HepG2 (cell line): ENCODE results near the gene TBCCD1. TPM values are rescaled to one million over a fixed set of nuclear protein-coding genes. Genes with fewer than 3 reads are reported as not detected.

Experiments used
- IRF2 ChIP-seq: IDR thresholded peaks from 2 replicates; pipeline ENCODE4 v1.6.1; 2018; ENCODE audit warnings: missing genetic modification reagents, missing compliant biosample characterization
- MEIS1 ChIP-seq: sonication (generic); formaldehyde crosslinking; IDR thresholded peaks from 2 replicates; pipeline ENCODE4 v1.9.0; 2021; ENCODE audit warnings: mild to moderate bottlenecking, missing genetic modification reagents, moderate library complexity, borderline replicate concordance
- PRMT3 ChIP-seq: sonication (generic); formaldehyde crosslinking; IDR thresholded peaks from 2 replicates; pipeline ENCODE4 v1.8.1; 2022; ENCODE audit warnings: low read depth, mild to moderate bottlenecking, moderate library complexity, missing genetic modification reagents, borderline replicate concordance
- RBAK ChIP-seq: sonication (generic); formaldehyde crosslinking; IDR thresholded peaks from 2 replicates; pipeline ENCODE4 v1.5.1; 2020; ENCODE audit warnings: mild to moderate bottlenecking, missing genetic modification reagents
- SKI ChIP-seq: fragments of 450-650 bp; IDR thresholded peaks from one replicate; pipeline ENCODE4 v1.6.1; 2018; ENCODE audit warnings: mild to moderate bottlenecking; ENCODE audit not compliant: partially characterized antibody
- SMYD3 ChIP-seq: sonication (generic); formaldehyde crosslinking; IDR thresholded peaks from 2 replicates; pipeline ENCODE4 v1.8.1; 2023; ENCODE audit warnings: mild to moderate bottlenecking, missing genetic modification reagents
- ZNF225 ChIP-seq: sonication (generic); formaldehyde crosslinking; IDR thresholded peaks from 2 replicates; pipeline ENCODE4 v1.4.0; 2020; ENCODE audit warnings: mild to moderate bottlenecking, missing genetic modification reagents
- ZNF292 ChIP-seq: sonication (generic); formaldehyde crosslinking; IDR thresholded peaks from 2 replicates; pipeline ENCODE4 v1.8.1; 2022; ENCODE audit warnings: mild to moderate bottlenecking, low read depth, missing genetic modification reagents, borderline replicate concordance
- ZNF430 ChIP-seq: sonication (generic); formaldehyde crosslinking; IDR thresholded peaks from 2 replicates; pipeline ENCODE4 v1.9.0; 2021; ENCODE audit warnings: mild to moderate bottlenecking, missing genetic modification reagents
- ZNF652 ChIP-seq: IDR thresholded peaks from 2 replicates; pipeline ENCODE4 v1.6.1; 2016; ENCODE audit warnings: low read depth, borderline replicate concordance
- ZNF746 ChIP-seq: sonication (generic); formaldehyde crosslinking; IDR thresholded peaks from 2 replicates; pipeline ENCODE4 v1.8.0; 2022; ENCODE audit warnings: mild to moderate bottlenecking, missing genetic modification reagents
- ZNF781 ChIP-seq: sonication (generic); formaldehyde crosslinking; IDR thresholded peaks from 2 replicates; pipeline ENCODE4 v1.5.1; 2020; ENCODE audit warnings: borderline replicate concordance, mild to moderate bottlenecking, missing genetic modification reagents; ENCODE audit errors: not compliant biosample characterization
- polyA plus RNA-seq, 8 experiments: library from polyadenylated mRNA; depleted of rRNA in 3 of 8; stranded (reverse) in 7 of 8; unstranded in 1 of 8; fragments of >200 nt; fragmentation: Illumina TruSeq in 4 of 8; extraction: Trizol in 4 of 8; gene quantifications; 2 replicates each; pipeline versions ENCODE4 v1.2.1 to v1.2.3, GENCODE V29; 2011 to 2016; ENCODE audit warnings: low read depth in 4 of 8, missing spikeins in 1 of 8, mixed read lengths in 1 of 8; ENCODE audit not compliant: insufficient read depth in 1 of 8
- total RNA-seq, 5 experiments: library from RNA; depleted of rRNA; stranded (reverse); fragments of >200 nt; fragmentation: Illumina TruSeq; extraction: Trizol; gene quantifications; 2 replicates each; pipeline ENCODE4 v1.2.3, GENCODE V29; 2016; ENCODE audit warnings: low read depth in 1 of 5
- TF ChIP-seq, protein P1 (sequence below): sonication (generic); formaldehyde crosslinking; IDR thresholded peaks from 2 replicates; pipeline ENCODE4 v1.4.0; 2020; ENCODE audit warnings: missing genetic modification reagents, mild to moderate bottlenecking, borderline replicate concordance
- TF ChIP-seq, protein P2 (sequence below): sonication (generic); formaldehyde crosslinking; IDR thresholded peaks from 2 replicates; pipeline ENCODE4 v1.5.0; 2020; ENCODE audit warnings: missing genetic modification reagents
- TF ChIP-seq, protein P3 (sequence below): sonication (generic); formaldehyde crosslinking; IDR thresholded peaks from 2 replicates; pipeline ENCODE4 v1.5.0; 2020; ENCODE audit warnings: missing genetic modification reagents
- TF ChIP-seq, protein P4 (sequence below): sonication (generic); formaldehyde crosslinking; IDR thresholded peaks from 2 replicates; pipeline ENCODE4 v1.4.0; 2020; ENCODE audit warnings: low read depth, missing genetic modification reagents
- TF ChIP-seq, protein P5 (sequence below): IDR thresholded peaks from 2 replicates; pipeline ENCODE4 v1.6.1; 2012; ENCODE audit warnings: low read depth, low read length, improper control_type of control experiment

TBCCD1 gene
- total and polyA plus RNA-seq, 2 of the 13 experiments (the other 11 are each of a cell fraction or from before 2014, with no cell fraction given) = 13.6 to 16.2 TPM

DNA sequence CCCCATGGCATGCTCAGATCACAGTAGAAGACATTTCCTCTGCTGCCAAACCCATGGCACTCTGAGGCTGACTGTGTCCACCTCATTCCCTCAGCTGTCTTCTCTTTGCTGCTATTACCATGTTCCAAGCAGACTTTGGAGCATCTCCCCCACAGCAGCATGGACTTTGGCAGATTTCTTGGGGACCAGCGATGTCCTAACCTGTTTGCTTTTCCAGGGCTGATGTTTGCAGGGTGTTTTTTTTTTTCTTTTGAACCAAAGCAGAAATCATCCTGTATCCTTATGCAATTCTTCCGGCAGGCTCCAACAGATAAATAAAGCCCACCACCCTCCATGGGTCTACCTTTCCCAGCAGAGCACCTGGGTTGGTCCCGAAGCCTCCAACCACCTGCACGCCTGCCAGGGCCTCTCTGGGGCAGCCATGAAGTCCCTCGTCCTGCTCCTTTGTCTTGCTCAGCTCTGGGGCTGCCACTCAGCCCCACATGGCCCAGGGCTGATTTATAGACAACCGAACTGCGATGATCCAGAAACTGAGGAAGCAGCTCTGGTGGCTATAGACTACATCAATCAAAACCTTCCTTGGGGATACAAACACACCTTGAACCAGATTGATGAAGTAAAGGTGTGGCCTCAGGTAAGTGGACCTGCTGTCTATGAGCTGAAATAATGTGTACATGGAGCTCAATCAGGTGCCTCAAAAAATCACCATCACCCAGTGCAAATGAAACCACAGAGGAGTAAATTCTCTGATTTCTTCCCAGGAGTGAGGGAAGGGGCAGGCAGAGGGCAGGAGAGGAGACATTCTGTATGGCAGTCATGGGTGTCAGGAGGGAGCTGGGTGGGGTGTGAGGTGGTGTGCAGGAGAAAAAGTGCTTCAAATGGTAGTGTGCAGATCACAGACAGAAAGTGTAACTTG is 45.8 kb upstream of the TBCCD1 start, which contains the start of gene AHSG (continued):
- peak; percentile 75 for TF ChIP-seq SMYD3
- TF ChIP-seq SKI = peak; percentile 74
- TF ChIP-seq ZNF292 = peak; percentile 81; the same call in 1 of the 2 replicates
- TF ChIP-seq, protein P1, sequence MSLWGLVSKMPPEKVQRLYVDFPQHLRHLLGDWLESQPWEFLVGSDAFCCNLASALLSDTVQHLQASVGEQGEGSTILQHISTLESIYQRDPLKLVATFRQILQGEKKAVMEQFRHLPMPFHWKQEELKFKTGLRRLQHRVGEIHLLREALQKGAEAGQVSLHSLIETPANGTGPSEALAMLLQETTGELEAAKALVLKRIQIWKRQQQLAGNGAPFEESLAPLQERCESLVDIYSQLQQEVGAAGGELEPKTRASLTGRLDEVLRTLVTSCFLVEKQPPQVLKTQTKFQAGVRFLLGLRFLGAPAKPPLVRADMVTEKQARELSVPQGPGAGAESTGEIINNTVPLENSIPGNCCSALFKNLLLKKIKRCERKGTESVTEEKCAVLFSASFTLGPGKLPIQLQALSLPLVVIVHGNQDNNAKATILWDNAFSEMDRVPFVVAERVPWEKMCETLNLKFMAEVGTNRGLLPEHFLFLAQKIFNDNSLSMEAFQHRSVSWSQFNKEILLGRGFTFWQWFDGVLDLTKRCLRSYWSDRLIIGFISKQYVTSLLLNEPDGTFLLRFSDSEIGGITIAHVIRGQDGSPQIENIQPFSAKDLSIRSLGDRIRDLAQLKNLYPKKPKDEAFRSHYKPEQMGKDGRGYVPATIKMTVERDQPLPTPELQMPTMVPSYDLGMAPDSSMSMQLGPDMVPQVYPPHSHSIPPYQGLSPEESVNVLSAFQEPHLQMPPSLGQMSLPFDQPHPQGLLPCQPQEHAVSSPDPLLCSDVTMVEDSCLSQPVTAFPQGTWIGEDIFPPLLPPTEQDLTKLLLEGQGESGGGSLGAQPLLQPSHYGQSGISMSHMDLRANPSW = peak; percentile 98
- peak; percentile 94 for TF ChIP-seq ZNF781 (CRISPR knock-in tag)
- TF ChIP-seq, protein P2, sequence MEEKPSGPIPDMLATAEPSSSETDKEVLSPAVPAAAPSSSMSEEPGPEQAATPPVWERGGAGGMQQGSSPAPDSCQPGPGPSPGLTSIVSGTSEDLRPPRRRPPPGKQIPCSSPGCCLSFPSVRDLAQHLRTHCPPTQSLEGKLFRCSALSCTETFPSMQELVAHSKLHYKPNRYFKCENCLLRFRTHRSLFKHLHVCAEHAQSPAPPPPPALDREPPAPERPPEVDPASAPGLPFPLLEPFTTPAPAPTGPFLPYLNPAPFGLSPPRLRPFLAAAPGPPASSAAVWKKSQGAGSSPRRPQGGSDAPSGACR (CRISPR knock-in tag) = peak; percentile 39; the same call in 1 of the 2 replicates
- TF ChIP-seq IRF2 = peak; percentile 85; the same call in 1 of the 2 replicates
- TF ChIP-seq ZNF430 (CRISPR knock-in tag) = peak; percentile 37
- peak; percentile 45; the same call in 1 of the 2 replicates for TF ChIP-seq ZNF746 (CRISPR knock-in tag)
- TF ChIP-seq PRMT3 (CRISPR knock-in tag) = no peak
- TF ChIP-seq ZNF652 = peak; percentile 18
- TF ChIP-seq RBAK (CRISPR knock-in tag) = peak; percentile 63; the same call in 1 of the 2 replicates
- TF ChIP-seq, protein P3, sequence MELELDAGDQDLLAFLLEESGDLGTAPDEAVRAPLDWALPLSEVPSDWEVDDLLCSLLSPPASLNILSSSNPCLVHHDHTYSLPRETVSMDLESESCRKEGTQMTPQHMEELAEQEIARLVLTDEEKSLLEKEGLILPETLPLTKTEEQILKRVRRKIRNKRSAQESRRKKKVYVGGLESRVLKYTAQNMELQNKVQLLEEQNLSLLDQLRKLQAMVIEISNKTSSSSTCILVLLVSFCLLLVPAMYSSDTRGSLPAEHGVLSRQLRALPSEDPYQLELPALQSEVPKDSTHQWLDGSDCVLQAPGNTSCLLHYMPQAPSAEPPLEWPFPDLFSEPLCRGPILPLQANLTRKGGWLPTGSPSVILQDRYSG (CRISPR knock-in tag) = peak; percentile 34; the same call in 1 of the 2 replicates
- TF ChIP-seq MEIS1 (CRISPR knock-in tag) = no peak; the same call in 1 of the 2 replicates
- TF ChIP-seq, protein P4, sequence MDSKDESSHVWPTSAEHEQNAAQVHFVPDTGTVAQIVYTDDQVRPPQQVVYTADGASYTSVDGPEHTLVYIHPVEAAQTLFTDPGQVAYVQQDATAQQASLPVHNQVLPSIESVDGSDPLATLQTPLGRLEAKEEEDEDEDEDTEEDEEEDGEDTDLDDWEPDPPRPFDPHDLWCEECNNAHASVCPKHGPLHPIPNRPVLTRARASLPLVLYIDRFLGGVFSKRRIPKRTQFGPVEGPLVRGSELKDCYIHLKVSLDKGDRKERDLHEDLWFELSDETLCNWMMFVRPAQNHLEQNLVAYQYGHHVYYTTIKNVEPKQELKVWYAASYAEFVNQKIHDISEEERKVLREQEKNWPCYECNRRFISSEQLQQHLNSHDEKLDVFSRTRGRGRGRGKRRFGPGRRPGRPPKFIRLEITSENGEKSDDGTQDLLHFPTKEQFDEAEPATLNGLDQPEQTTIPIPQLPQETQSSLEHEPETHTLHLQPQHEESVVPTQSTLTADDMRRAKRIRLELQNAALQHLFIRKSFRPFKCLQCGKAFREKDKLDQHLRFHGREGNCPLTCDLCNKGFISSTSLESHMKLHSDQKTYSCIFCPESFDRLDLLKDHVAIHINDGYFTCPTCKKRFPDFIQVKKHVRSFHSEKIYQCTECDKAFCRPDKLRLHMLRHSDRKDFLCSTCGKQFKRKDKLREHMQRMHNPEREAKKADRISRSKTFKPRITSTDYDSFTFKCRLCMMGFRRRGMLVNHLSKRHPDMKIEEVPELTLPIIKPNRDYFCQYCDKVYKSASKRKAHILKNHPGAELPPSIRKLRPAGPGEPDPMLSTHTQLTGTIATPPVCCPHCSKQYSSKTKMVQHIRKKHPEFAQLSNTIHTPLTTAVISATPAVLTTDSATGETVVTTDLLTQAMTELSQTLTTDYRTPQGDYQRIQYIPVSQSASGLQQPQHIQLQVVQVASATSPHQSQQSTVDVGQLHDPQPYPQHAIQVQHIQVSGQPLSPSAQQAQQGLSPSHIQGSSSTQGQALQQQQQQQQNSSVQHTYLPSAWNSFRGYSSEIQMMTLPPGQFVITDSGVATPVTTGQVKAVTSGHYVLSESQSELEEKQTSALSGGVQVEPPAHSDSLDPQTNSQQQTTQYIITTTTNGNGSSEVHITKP (CRISPR knock-in tag) = 0 out of 2 replicates have a peak, but pooled peaks have one; percentile 50
- TF ChIP-seq, protein P5, sequence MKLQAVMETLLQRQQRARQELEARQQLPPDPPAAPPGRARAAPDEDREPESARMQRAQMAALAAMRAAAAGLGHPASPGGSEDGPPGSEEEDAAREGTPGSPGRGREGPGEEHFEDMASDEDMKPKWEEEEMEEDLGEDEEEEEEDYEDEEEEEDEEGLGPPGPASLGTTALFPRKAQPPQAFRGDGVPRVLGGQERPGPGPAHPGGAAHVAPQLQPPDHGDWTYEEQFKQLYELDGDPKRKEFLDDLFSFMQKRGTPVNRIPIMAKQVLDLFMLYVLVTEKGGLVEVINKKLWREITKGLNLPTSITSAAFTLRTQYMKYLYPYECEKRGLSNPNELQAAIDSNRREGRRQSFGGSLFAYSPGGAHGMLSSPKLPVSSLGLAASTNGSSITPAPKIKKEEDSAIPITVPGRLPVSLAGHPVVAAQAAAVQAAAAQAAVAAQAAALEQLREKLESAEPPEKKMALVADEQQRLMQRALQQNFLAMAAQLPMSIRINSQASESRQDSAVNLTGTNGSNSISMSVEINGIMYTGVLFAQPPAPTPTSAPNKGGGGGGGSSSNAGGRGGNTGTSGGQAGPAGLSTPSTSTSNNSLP = peak; percentile 77
- no peak for TF ChIP-seq ZNF225 (CRISPR knock-in tag)
